Middle frontal gyrus (tissue), 1 donor: Measurements from ENCODE around the gene LCA5.
"Not testable (repeated sequence)": the region's sequence is repeated elsewhere in the genome, so short reads cannot be mapped to it uniquely, and the experiment has no call there.

Experiments
- DNase-seq: peaks from one replicate; pipeline ENCODE4 v3.0.0-alpha.2; 2015; ENCODE audit warnings: low spot score; ENCODE audit errors: extremely low spot score

Gene LCA5

DNA sequence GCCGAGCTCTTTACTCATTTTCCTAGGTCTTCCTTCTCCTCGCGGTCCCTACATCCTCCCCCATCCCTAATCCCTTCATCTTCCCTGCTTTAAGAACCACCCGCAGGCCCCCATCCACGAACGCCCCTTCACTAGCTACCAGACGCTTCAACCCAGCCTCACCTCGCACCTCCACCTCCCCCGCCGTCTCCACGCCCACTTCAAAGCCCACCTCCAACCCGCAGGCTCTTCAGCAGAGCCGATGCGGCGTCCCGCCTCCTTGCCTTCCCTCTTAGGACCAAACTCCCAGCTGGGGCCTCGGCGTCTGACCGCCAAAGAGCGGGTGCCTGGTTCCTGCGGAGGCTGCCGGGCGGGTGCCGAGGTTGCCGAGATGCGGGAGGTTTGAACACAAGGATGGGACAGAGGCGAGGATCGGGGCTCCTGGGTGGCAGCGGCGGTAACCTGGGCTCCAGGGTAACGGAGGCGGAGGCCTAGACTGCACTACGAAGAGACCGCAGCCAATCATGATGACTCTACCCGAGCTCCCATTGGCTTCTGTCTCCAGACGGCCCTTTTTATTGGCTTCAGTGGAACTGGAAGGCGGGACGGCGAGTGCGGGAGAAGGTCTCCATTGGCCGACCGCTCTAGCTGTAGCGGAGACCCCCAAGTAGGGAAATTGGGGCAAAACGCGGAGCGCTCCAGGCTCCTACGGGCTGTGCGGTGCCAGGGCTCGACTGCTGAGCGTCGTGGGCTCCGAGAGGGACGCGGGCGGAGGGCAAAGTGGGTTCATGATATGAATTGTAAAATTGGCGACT lies at the start of gene LCA5:
LCA5 (minus strand) TSS at position 477 of the 794 bp plus-strand sequence. CDS start 18,536 bp downstream, outside the sequence.
- DNase-seq: peak; percentile 93

DNA sequence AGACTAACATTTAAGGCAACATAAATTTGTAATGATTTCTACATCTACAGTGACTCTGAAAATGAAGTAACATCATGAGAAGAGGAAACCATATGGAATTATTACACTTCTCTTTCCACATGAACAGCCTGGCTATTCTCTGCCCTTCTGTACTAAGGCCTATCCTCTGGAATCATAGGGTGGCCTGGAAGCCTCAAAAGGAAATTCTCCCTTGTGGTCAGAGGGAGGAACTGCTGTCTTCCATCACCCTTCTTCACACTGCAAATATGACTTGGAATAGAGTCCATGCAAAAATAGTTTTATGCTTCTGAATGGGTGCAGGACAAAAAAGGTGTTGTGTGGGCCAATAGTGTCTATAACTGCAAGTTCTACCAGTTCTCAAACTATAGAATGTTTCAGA lies 49.3 kb upstream of the LCA5 start:
- DNase-seq: no peak

DNA sequence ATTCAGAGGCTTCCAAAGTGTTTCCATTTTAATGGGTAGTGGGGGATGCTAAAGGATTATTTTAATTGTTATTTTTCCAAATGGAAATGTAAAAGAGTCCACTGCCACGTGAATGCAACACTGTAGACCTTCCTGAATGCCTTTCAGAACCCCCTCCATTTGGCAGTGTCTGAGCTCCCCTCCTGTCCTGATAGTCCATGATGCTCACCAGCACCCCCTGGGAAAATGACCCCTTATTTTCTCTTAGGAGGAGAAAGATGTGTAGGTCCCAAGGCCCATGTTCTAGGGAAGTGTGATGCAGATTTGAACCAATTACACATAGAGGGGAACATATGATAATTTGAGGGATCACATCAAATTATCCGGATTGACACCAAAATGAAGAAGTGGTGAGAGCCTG lies 47.1 kb upstream of the LCA5 start:
- no peak for DNase-seq

- not testable (repeated sequence) for DNase-seq
These were observed 40.7 kb upstream of the LCA5 start for GRCh38 chr6:79577926-79578325.

- no peak for DNase-seq
These were observed 37.5 kb upstream of the LCA5 start for GRCh38 chr6:79574630-79575225.

DNA sequence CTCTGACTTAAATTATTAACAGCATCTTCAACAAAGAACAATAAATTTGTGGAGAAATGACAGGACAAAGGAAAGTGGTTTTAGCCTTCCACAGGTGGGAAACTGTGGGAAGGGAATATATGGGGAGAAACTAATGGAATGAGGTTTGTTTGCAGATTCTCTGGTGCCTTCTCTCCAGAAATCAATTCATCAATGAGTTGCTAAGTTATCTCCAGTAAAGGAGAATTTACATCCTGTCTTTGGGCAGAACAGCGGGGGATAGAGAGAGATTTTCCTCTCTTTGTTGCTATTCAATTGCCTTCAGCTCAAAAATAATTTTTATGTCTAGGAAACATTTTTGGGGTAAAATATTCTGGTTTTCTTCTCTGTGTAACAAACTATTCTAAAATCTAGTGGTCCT lies 36.9 kb upstream of the LCA5 start:
- no peak for DNase-seq

DNA sequence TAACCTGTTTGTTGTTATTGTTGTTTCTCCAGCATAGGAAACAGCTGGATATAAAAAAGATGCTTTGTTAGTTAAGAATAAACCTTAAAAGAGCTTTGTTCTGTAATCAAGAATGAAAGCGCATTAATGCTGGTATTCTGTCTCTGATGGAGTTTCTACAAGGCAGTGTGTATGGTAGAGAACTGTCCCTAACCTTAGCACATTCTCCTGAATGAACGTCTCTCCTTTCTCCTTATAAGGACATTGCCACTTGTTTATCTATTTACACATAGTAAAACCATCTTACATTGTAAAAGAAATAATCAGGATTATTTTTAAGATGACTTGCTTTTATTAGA lies 33.8 kb upstream of the LCA5 start:
- no peak for DNase-seq

DNA sequence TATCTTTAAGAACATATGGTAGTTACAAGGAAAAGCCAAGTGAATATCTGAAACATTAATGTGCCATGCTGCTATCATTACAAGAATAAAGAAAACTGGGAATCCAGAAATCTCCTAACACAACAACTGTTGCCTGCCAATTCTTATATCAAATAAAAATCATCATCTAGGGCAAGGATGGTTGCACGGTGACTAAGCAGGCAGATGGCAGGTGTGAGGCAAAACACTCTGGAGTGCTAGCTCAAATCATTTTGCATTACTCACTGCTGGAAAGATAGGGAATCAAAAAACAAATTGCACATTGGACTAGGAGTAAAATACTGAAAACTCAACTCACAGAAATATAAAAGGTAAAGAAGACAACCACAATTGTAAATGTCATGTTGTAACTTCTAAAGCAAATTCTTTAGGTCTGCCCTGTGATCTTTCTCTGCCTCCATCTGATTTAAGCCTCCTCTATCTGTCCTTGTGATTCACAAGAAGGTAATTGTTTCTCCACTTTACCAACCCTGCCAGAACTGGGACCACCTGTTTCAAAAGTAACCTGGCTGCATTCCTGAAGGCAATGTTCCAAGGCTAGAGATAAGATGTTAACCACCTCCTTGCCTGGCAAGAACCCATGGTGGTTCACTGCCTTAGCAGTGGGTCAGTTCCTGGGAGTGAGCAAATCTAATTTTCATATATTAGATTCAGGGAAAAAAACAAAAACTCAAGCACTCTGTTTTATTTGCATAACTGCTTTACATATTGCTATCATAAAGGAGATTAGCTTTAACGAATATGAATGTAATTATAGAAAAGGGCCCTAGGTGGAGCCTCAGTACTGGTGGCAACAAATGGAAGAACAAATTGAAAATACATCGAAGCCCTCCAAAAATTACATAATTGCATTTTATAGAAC lies 33.1 kb upstream of the LCA5 start:
- DNase-seq: no peak

- no peak for DNase-seq
These were observed 31.8 kb upstream of the LCA5 start for GRCh38 chr6:79568996-79569395.

- no peak for DNase-seq
These were observed 27.4 kb upstream of the LCA5 start for GRCh38 chr6:79564636-79565035.

- DNase-seq: no peak
These were observed 22.5 kb upstream of the LCA5 start for GRCh38 chr6:79559706-79560105.

GRCh38 chr6:79557673-79558467 lies 20.6 kb upstream of the LCA5 start:
- DNase-seq: no peak

DNA sequence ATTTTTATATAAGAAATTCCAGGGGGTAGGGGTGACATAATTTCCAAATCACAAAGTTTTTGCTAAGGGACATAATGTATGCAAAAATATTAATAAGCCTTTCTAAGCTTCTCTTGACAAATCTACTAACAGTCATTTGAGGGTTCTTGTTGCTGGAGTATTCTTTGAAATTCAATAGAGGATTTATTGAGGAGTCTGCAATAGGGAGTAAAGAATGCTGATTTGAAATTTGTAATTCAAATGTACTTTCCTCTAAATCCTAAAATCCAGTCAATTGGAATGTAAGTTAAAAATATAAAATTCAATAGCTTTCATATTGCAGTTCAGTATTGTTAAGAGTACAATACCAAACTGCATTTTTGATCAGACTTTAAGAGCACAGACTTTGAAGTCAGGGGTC lies 17.1 kb upstream of the LCA5 start:
- no peak for DNase-seq

- DNase-seq: no peak
These were observed 14.2 kb upstream of the LCA5 start for GRCh38 chr6:79551401-79551800.

DNA sequence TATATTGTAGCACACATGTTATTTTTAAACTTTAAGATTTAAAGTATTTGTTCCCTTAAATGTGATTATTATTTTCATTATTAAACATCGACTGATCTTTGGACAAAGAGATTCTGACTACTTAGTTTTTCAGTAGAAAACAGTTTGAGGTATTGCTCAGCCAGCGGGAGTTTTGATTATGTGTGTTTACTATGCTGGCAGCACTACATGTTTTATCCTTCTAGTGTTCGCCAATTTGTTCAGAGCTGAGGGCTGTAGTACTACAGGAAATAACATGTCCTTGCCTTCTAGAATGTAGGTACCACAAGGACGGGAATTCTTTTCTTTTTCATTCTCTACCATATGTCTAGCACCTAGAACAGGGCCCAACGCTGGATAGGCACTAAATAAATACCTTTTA lies 11.1 kb upstream of the LCA5 start:
- no peak for DNase-seq

GRCh38 chr6:79546186-79546585 lies 9.0 kb upstream of the LCA5 start:
- no peak for DNase-seq

DNA sequence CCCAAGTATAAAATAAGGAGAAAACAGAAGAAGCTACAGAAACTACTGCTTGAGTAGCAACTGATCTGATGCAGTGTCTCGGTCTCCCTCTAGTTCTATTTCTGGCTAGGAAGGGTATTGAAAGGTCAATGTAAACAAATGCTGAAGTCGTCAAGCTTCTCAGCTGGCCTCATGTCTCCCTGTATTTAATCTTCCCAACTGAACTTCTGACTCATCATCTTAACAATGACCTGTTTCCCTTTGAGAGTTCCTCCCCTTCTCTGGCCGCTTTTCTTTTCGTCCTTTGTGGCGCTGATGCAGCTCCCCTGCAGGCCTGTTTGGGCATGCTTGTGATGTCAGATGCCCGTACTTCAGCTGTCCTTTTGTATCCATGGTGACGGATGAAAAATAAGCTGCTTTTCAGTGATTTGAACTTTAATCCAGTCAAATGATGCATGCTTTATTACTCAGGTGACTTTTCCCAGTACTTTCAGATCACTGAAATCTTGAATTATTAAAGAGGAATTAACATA lies 7.8 kb upstream of the LCA5 start:
- DNase-seq: peak; percentile 45

- no peak for DNase-seq
These were observed 7.2 kb upstream of the LCA5 start for GRCh38 chr6:79544299-79544927.

GRCh38 chr6:79543886-79544285 lies 6.7 kb upstream of the LCA5 start:
- no peak for DNase-seq

DNA sequence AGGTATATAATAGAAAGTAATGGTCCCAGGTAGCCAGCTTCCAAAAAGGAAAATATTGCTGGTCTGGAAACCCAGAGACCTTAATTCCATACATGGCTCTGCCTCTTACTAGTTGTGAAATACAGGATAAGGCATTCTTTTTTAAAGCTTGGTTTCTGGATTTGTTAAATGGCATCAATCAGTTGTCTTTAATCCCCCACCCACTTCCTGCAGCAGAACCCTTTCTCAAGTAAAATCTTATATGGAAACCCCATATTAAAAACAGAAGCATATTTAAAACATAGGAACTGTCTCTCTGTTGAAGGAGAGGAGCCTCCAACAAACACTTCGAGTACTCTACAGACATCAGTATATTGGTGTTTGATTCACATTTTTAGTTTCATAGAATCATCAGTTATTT lies 6.2 kb upstream of the LCA5 start:
- DNase-seq: no peak
